Superior temporal gyrus (tissue), 1 donor: ENCODE measurements around the gene DHRS7.
A peak's percentile ranks its signal among the peaks of the same experiment; 100 is the strongest.

ENCODE experiments used
- DNase-seq: peaks from one replicate; pipeline ENCODE4 v3.0.0-alpha.2; 2016; ENCODE audit errors: extremely low spot score

DHRS7 gene, protein sequence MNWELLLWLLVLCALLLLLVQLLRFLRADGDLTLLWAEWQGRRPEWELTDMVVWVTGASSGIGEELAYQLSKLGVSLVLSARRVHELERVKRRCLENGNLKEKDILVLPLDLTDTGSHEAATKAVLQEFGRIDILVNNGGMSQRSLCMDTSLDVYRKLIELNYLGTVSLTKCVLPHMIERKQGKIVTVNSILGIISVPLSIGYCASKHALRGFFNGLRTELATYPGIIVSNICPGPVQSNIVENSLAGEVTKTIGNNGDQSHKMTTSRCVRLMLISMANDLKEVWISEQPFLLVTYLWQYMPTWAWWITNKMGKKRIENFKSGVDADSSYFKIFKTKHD

GRCh38 chr14:60164712-60165546, at the start of gene DHRS7:
Gene DHRS7 (minus strand): TSS chr14:60165398. CDS start chr14:60165309, 89 bp downstream.
- peak; percentile 87 for DNase-seq

- DNase-seq: no peak
Observed at GRCh38 chr14:60214415-60215126, 49.4 kb upstream of the DHRS7 start.

- no peak for DNase-seq
Observed at GRCh38 chr14:60214003-60214402, 48.8 kb upstream of the DHRS7 start.

DNA sequence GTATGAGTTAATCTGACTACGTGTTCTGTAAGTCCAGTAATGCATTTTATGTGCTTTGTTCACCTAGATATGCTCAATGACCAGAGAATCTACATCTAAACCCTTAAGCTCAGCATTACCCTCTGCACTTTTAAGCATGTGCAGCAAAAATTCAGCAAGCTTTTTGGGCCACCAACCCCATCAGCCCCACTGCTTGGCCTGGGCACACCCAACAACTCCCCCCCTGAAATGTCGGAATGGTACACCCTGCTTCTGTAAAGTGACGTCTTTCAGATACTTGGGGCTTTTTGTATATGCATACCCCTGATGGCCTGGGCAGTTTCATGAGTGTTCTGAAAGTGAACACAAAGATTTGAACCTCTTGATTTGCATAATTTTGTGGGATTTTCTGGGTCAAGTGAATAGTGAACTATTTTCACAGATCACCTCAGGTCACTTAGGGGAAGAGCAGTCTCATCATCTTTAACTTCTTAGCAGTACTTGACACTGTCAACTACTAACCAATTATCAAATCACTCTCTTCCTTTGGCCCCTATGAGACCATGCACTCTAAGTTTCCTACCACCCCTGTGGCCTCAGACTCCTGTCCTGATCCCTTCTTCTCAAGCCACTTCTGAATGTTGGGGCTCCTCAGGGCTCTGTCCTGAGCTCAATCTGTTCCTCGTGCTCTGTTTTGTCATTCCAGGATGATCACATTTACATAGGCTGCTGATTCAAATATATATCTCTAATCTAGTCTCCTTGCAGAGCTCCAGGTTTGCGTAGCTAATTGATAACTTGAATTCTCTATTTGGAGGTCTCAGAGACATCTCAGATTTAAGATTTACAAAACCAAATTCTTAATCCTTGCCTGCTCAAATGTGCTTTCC, 47.5 kb upstream of the DHRS7 start:
- no peak for DNase-seq

DNA sequence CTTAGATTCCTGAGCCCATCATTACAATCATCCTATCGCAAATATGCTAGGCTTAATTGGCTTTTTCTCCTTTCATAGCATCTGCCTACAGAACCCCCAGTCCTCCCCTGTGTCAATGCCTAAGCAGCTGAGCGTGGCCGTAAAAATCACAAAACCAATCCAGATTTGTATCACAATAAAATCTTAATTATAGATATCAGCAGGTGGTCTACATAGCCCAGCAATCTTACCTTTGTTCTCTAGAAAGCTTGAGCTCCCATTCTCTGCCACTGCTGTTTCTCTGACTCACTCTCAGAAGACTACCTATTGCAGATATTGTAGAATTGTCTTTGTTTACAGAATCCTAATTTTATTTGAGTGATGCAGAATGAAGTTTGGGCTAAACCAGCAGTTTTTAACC, 46.0 kb upstream of the DHRS7 start:
- no peak for DNase-seq

DNA sequence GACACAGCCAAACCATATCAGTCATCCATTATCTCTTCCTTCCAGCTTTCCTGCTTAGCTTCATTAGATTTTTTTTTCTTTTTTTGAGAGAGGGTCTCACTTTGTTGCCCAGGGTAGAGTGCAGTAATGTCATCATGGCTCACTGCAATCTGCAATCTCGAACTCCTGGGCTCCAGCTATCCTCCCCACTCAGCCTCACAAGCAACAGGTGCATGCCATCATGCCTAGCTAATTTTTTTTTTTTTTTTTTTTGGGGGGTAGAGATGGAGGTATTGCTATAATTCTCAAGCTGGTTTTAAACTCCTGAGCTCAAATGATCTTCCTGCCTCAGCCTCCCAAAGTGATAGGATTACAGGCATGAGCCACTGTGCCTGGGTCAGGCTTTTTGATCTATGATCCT, 45.5 kb upstream of the DHRS7 start:
- DNase-seq: no peak

GRCh38 chr14:60206837-60207533, 41.8 kb upstream of the DHRS7 start:
- DNase-seq: no peak

DNA sequence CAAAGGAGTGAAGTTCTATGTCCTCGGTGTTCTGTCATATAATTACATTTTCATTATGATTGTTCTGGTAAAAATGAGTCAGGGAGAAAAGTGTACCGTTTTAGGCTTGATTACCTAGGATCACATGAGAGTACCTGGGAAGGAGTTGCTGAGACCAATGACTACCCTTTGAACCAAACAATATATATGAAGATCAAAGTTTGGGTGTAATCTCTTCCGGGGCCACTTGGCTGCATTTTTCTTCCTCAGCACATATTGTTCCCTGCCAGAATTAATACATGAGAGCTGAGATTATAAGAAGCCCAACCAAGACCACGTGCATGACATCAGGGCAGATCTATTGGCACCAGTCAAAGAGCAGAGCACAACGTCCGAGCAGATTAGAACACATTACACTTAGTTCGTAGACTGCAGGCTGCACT, 41.1 kb upstream of the DHRS7 start:
- no peak for DNase-seq

DNA sequence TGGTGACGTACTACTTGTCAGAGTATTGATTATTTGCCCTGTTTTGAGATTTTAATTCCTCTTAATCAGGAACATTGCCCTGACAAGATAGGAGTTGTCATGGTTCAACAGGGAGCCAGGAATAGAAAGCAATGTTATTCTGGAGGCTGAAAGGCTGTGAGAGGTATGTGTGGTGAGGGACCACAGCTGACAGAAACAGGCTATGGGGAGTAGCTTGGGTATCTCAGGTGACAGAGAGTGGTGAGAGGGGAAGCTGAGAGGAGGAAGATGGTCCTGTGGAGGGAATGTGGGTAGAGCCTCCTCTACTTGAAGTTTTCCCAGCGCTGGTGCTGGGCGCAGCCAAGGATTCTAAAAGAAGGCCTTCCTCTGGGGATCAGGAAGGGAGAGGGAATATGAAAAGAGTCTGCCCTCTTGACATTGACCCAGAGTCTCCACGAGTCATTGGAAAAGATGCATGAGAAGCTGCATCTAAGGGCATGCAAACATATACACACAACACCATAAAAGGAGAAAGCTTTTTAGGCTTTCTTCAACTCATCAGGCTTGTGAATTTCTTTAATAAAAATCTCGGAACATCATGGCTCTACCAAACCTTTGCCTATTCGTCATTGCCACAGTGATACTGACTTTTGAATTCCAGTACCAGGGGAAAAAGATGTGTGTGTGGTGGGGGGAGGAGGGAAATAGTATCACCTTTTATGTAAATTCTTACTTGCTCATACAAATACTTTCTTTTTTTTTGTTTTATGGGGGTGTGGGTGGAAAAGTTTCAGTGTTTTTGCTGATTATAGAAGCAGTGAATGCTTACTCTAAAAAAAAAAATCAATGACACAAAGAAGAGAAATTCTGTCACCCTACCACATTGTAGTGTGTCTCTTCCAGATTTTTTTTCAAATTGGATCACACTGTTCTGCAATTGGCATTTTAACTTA, 39.9 kb upstream of the DHRS7 start:
- no peak for DNase-seq

DNA sequence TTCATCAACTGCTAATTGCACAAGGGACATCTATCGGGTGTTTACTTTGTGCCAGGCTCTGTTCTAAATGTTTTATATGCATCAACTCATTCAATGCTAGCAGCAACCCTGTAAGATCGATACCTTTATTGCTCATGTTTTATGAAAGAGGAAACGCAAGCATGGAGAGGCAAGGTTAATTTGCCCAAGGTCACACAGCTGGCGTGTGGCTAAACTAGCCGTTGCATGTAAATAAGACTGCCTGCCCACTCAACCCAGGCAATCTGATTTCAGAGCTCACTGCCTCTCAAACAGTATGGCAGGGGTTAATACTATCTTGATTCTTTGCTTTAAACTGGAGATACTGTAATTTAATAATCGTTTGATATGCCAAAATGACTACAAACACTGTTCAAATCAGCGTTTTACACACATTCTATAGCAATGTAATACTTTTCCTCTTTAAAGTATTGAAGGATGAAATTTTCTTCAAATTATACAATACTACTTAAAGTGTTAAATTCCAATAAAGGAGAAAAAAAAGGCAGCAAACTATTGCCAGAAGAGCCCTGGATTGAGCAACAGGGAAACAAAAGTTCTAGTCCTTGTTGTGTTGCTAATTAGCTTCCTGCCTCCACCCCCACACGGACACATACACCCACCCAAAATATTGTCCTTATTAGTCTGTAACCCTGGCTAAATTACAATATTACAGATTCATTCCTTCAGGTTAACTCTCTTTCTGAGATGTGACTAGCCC, 39.1 kb upstream of the DHRS7 start:
- DNase-seq: no peak

DNA sequence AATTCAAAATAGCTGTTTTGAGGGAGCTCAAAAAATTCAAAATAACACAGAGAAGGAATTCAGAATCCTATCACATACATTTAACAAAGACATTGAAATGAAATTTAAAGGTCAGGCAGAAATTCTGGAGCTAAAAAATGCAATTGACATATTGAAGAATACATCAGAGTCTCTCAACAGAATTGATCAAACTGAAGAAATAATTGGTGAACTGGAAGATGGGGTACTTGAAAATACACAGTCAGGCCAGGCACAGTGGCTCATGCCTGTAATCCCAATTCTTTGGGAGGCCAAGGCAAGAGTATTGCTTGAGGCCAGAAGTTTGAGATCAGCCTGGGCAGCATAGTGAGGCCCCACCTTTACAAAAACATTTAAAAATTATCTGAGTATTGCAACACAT, 34.1 kb upstream of the DHRS7 start:
- no peak for DNase-seq

DNA sequence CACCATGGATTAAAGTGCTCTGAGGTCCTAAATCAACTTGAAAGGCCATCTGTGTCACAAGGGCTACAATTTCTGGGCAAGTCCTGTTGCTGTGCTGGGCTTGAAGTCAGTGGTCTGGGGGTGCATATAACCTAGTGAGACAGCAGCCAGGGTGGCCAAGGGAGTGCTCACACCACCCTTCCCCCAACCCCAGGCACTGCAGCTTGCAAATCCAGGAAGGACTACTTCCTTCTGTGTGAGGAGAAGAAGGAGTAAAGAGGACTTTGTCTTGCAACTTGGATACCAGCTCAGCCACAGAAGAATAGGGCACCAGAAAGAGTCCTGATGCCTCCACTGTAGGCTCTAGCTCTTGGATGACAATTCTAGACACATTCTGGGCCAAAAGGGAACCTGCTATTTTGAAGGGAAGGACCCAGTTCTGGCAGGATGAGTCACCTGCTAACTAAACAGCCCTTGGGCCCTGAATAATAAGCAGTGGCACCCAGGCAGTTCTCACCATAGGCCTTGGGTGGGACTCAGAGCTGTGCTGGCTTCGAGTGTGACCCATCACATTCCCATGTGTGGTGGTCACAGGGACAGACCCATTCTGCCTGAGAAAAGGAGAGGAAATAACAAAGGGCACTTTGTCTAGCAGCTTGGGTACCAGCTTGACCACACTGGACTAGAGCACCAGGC, 32.6 kb upstream of the DHRS7 start:
- DNase-seq: no peak

DNA sequence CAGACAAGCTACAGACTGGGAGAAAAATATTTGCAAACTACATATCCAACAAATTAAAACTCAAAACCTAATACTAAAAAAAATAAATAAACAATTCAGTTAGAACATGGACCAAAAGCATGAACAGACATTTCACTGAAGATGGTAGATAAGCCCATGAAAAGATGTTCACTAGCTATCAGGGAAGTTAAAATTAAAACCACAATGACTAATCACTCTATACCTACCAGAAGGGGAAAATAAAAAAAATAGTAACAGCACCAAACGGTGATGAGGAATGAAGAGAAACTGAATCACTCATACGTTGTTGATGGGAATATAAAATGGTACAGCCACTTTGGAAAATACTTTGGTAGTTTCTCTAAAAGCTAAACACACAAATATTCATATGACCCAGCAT, 31.1 kb upstream of the DHRS7 start:
- DNase-seq: no peak

DNA sequence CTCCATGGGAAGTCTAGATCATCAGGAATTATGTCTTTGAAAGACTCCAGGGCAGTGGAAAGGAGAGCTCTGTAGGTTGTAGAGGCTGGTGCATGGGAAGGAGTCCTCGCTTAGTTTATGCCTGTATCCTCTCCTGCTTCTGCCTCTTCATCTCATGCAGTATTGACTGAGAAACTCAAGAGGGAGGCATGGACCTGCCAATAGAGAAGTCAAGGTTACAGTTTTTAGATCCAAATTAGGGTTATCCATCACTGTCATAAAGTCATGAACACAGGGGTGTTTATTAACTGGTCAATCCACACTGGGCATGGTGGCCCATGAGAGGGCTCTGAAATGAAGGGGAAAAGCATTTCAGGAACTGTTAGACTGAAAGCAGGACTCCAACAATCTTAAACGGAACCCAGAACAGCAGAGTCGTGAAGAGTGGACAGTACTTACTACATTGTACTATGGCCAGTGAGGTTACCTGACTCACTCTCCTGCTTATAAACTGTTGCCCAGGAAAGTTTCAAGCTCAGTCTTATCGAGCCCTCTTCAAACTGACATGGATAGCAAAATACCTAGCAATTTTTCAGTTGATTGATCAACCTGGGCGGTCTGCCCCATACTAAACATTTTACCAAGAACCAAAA, 30.1 kb upstream of the DHRS7 start:
- no peak for DNase-seq

DNA sequence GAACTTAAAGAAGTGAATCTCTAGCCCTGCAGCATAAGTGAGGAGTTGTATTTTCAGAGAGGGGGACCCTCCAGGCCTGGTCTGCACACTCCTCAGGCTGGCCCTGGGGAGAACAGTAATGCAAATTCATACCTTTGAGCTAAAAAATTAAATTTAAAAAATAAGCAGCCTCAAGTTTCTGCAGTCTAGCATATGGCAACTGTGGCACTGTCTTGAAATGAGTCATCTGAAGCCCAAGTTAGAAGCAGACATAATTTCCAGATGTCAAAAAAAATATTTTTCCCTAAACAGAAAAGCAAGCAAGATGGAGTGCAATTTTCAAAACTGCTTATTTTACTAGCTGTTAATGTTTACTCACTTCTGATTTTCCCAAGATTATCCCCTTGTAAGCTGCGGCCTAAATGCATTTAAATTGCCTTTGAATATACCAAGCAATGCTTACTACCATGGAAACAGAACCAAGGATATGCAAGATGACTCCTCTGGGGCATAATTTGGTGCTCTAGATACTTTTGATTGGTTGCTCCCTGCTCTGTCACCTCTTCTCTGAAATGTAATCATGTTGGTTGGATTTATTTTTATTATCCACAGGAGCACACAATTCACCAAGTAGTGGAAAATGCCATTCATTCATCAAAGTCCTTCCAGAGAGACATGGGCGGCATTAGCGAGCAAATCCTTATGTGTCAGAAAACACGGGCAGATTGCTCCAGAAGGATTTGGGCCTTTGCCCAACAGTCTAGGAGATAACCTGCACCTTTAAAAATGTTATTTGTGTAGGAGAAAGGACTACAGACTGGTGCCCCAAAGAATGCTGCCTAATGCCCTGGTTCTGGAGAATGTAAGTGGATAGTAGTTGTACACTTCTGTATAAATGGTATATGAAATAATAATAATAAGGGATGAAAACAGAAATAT, 25.0 kb upstream of the DHRS7 start:
- peak; percentile 45 for DNase-seq

GRCh38 chr14:60188696-60189095, 23.5 kb upstream of the DHRS7 start:
- no peak for DNase-seq

GRCh38 chr14:60188115-60188514, 22.9 kb upstream of the DHRS7 start:
- no peak for DNase-seq
